Thymus (tissue), 2 donors: ENCODE measurements around the gene NPNT. TPM values are rescaled to one million over a fixed set of nuclear protein-coding genes. Genes with fewer than 3 reads are reported as not detected.

Experiments
- polyA plus RNA-seq: library from polyadenylated mRNA; stranded (reverse); fragments of 200-250 nt; gene quantifications from one replicate; pipeline ENCODE4 v1.2.3, GENCODE V29; 2013
- total RNA-seq: library from RNA; stranded (reverse); fragments of 120-200 nt; gene quantifications from one replicate; pipeline ENCODE4 v1.2.4, GENCODE V29; 2013
- donor health status: healthy.

The NPNT gene
- total and polyA plus RNA-seq, 2 donors: 22.2 to 41.8 TPM

Other genes with a start within 250 kb of the NPNT start
- 18.9 TPM for gene INTS12, start 186.8 kb upstream of the NPNT start, total RNA-seq
- 24.7 TPM for gene INTS12, start 186.8 kb upstream of the NPNT start, polyA plus RNA-seq
- 9.1 TPM for gene GSTCD, start 186.7 kb upstream of the NPNT start, total RNA-seq
- gene GSTCD, start 186.7 kb upstream of the NPNT start, polyA plus RNA-seq: 3.3 TPM